ENCODE data around the gene ZNF445. TPM values are rescaled to one million over a fixed set of nuclear protein-coding genes. Genes with fewer than 3 reads are reported as not detected.

Gene ZNF445
- total and polyA plus RNA-seq, 9 of the 15 experiments (the other 6 are each of a cell fraction or from before 2014, with no cell fraction given): 1.2 to 26.9 (median 10.6) TPM

- TF ChIP-seq PTRF (tag; IDR thresholded peaks at IDR 0.05): no peak
- TF ChIP-seq ZBTB49 (CRISPR knock-in tag; IDR thresholded peaks at IDR 0.05; ENCODE audit: borderline replicate concordance): no peak
- no peak for TF ChIP-seq DDX20 (tag; IDR thresholded peaks at IDR 0.05; ENCODE audit: low read depth)
- no peak for TF ChIP-seq MECOM (CRISPR knock-in tag; IDR thresholded peaks at IDR 0.05)
- TF ChIP-seq OTX1 (CRISPR knock-in tag; IDR thresholded peaks at IDR 0.05): no peak
- no peak for TF ChIP-seq POLR2A (conservative IDR thresholded peaks at IDR 0.05)
Observed at GRCh38 chr3:44506961-44507360, 29.5 kb upstream of the ZNF445 start (continued).

- intact Hi-C loops (cut with micrococcal nuclease) (loop anchor here (5.0 kb wide), 1 partner anchor 751 kb away; no protein-coding TSS in a partner anchor), in situ Hi-C loops (cut with MboI) (no loop called here)
- CTCF ChIA-PET (ENCODE audit: low intra/inter-chr PET ratio): no interaction called here
- FAIRE-seq: no peak
- H3K4me2 ChIP-seq (ENCODE audit: insufficient read depth, low read length): no peak overlapping the region
- H3K27me3 ChIP-seq (ENCODE audit: control insufficient read depth in 2 of 2, insufficient read depth in 2 of 2, low read length in 2 of 2): no peaks in the 10 kb centered on the region
- POLR2A ChIA-PET: interaction anchor here (0.6 to 0.9 kb wide), 3 partner anchors 14 to 306 kb away, joined by 3 to 4 read pairs (median 3); no protein-coding TSS in a partner anchor
- TF ChIP-seq ZNF121 (CRISPR knock-in tag; conservative IDR thresholded peaks at IDR 0.05) (peak; percentile 77), ZNF134 (CRISPR knock-in tag; conservative IDR thresholded peaks at IDR 0.05) (no peak)
- peaks cover under 1 to 15% of the 10 kb centered on the region in 2 experiments; a peak in 3 of 5 replicates for H3K4me1 ChIP-seq (replicated peaks in 1 of 2; ENCODE audit: control insufficient read depth in 2 of 2, insufficient read depth in 2 of 2, low read length in 2 of 2)
- H3K9me1 ChIP-seq (ENCODE audit: control insufficient read depth, insufficient read depth, low read length): peaks cover under 1% of the 10 kb centered on the region
- H2AFZ ChIP-seq (ENCODE audit: low read depth, low read length): no peak overlapping the region
- WGBS (ENCODE audit: insufficient coverage, low coverage, missing lambda C conversion rate): 93% methylated on average over 3 of the region's 3 CpGs
- peaks cover 75% of the 10 kb centered on the region for H3K79me2 ChIP-seq (ENCODE audit: control insufficient read depth, insufficient read depth, low read length)
- ATAC-seq: no peak
- H3K27ac ChIP-seq (ENCODE audit: extremely low read depth, low read depth, low read length): no peak overlapping the region
- H3K36me3 ChIP-seq (ENCODE audit: control insufficient read depth, insufficient read depth, low read length): peaks cover 28% of the 10 kb centered on the region
- 0 out of 2 replicates have a peak, but pooled peaks cover 5% of the 10 kb centered on the region for H4K20me1 ChIP-seq (replicated peaks; ENCODE audit: control insufficient read depth, insufficient read depth, low read length)
- no peak overlapping the region for H3K9ac ChIP-seq (ENCODE audit: insufficient read depth in 1 of 2, low read depth in 2 of 2, low read length in 2 of 2)
- no peak overlapping the region for H3K4me3 ChIP-seq
- DNase-seq (ENCODE audit: extremely low read depth in 1 of 4, low spot score in 3 of 4): no peak
- H3K9me3 ChIP-seq (replicated peaks; ENCODE audit: control insufficient read depth, insufficient read depth, low read depth, low read length): peaks cover 13% of the 10 kb centered on the region; the same call in 1 of the 2 replicates
- no TSS peak for BruUV-seq (replicated peaks)
Observed at GRCh38 chr3:44506556-44506955, 29.1 kb upstream of the ZNF445 start.

Data from K562 (cell line).